ENCODE measurements around the gene AP4B1.

Gene AP4B1

GRCh38 chr1:113875714-113876113 is 28.9 kb downstream of the AP4B1 start:
- ChIA-PET POLR2A (no interaction called here), CTCF (interaction anchor here (1.0 to 3.6 kb wide), 5 partner anchors 11 to 28 kb away, joined by 3 to 21 read pairs (median 4); partner anchors contain the start of gene BCL2L15)
- Histone ChIP-seq H3K36me3 (ENCODE audit: control insufficient read depth in 4 of 4, insufficient read depth in 4 of 4, low read length in 3 of 4) (no peaks in the 10 kb centered on the region), H3K4me1 (ENCODE audit: control extremely low read depth in 1 of 4, control insufficient read depth in 4 of 4, insufficient read depth in 4 of 4, low read length in 3 of 4) (peaks cover 19 to 57% (median 36%) of the 10 kb centered on the region in 4 experiments), H3K4me3 (ENCODE audit: control insufficient read depth in 1 of 7, extremely low read depth in 1 of 7, insufficient read depth in 4 of 7, low read depth in 2 of 7, low read length in 6 of 7) (no peak overlapping the region), H3K9me3 (ENCODE audit: control extremely low read depth in 1 of 5, control insufficient read depth in 4 of 5, insufficient read depth in 2 of 5, low read depth in 1 of 5, low read length in 4 of 5) (no peaks in the 10 kb centered on the region), H3K27ac (ENCODE audit: insufficient read depth in 1 of 2, low read depth in 1 of 2, low read length in 2 of 2, poor library complexity in 1 of 2, severe bottlenecking in 2 of 2) (no peak overlapping the region), H3K27me3 (replicated peaks in 2 of 5; ENCODE audit: control insufficient read depth in 4 of 5, insufficient read depth in 5 of 5, low read length in 4 of 5) (no peaks in the 10 kb centered on the region)
- WGBS (ENCODE audit: insufficient coverage) = 100% methylated on average over 1 of the region's 2 CpGs
- DNase-seq = no peak

GRCh38 chr1:113874012-113874879 is 30.4 kb downstream of the AP4B1 start:
- WGBS (ENCODE audit: insufficient coverage) = no CpG with 5 or more reads among the region's 1 CpG
- peak; percentile 51 to 84 (median 75) for DNase-seq
- Histone ChIP-seq H3K27ac (ENCODE audit: insufficient read depth in 1 of 2, low read depth in 1 of 2, low read length in 2 of 2, poor library complexity in 1 of 2, severe bottlenecking in 2 of 2) (peak overlapping the region in 1 of 2 experiments; percentile 38), H3K27me3 (replicated peaks in 2 of 5; ENCODE audit: control insufficient read depth in 4 of 5, insufficient read depth in 5 of 5, low read length in 4 of 5) (no peaks in the 10 kb centered on the region), H3K9me3 (ENCODE audit: control extremely low read depth in 1 of 5, control insufficient read depth in 4 of 5, insufficient read depth in 2 of 5, low read depth in 1 of 5, low read length in 4 of 5) (no peaks in the 10 kb centered on the region), H3K36me3 (ENCODE audit: control insufficient read depth in 4 of 4, insufficient read depth in 4 of 4, low read length in 3 of 4) (no peaks in the 10 kb centered on the region), H3K4me1 (ENCODE audit: control extremely low read depth in 1 of 4, control insufficient read depth in 4 of 4, insufficient read depth in 4 of 4, low read length in 3 of 4) (peaks cover 19 to 59% (median 38%) of the 10 kb centered on the region in 4 experiments), H3K4me3 (ENCODE audit: control insufficient read depth in 1 of 7, extremely low read depth in 1 of 7, insufficient read depth in 4 of 7, low read depth in 2 of 7, low read length in 6 of 7) (no peak overlapping the region)
- ChIA-PET CTCF (interaction anchor here (1.0 to 3.6 kb wide), 3 partner anchors 15 to 19 kb away, joined by 3 to 21 read pairs (median 7); no protein-coding TSS in a partner anchor), POLR2A (interaction anchor here (0.6 to 1.0 kb wide), 2 partner anchors 31 to 822 kb away, joined by 3 to 5 read pairs; partner anchors contain the start of genes AP4B1 and DCLRE1B)

- peaks cover 25 to 52% (median 37%) of the 10 kb centered on the region in 4 experiments for H3K4me1 ChIP-seq (ENCODE audit: control extremely low read depth in 1 of 4, control insufficient read depth in 4 of 4, insufficient read depth in 4 of 4, low read length in 3 of 4)
- H3K27me3 ChIP-seq (replicated peaks in 2 of 5; ENCODE audit: control insufficient read depth in 4 of 5, insufficient read depth in 5 of 5, low read length in 4 of 5) = no peaks in the 10 kb centered on the region
- peak overlapping the region in 5 of 7 experiments; percentile 15 to 73 (median 20) for H3K4me3 ChIP-seq (ENCODE audit: control insufficient read depth in 1 of 7, extremely low read depth in 1 of 7, insufficient read depth in 4 of 7, low read depth in 2 of 7, low read length in 6 of 7)
- CTCF ChIA-PET = interaction anchor here (0.7 to 1.1 kb wide), 3 partner anchors 12 to 24 kb away, joined by 3 read pairs; no protein-coding TSS in a partner anchor
- peak overlapping the region; percentile 36 to 79 for H3K27ac ChIP-seq (ENCODE audit: insufficient read depth in 1 of 2, low read depth in 1 of 2, low read length in 2 of 2, poor library complexity in 1 of 2, severe bottlenecking in 2 of 2)
- POLR2A ChIA-PET = no interaction called here
- no peaks in the 10 kb centered on the region for H3K9me3 ChIP-seq (ENCODE audit: control extremely low read depth in 1 of 5, control insufficient read depth in 4 of 5, insufficient read depth in 2 of 5, low read depth in 1 of 5, low read length in 4 of 5)
- H3K36me3 ChIP-seq (ENCODE audit: control insufficient read depth in 4 of 4, insufficient read depth in 4 of 4, low read length in 3 of 4) = no peaks in the 10 kb centered on the region
- DNase-seq = peak in 2 of 3 donors; percentile 40 to 52
These were observed 32.2 kb downstream of the AP4B1 start for GRCh38 chr1:113872219-113872935.

DNA sequence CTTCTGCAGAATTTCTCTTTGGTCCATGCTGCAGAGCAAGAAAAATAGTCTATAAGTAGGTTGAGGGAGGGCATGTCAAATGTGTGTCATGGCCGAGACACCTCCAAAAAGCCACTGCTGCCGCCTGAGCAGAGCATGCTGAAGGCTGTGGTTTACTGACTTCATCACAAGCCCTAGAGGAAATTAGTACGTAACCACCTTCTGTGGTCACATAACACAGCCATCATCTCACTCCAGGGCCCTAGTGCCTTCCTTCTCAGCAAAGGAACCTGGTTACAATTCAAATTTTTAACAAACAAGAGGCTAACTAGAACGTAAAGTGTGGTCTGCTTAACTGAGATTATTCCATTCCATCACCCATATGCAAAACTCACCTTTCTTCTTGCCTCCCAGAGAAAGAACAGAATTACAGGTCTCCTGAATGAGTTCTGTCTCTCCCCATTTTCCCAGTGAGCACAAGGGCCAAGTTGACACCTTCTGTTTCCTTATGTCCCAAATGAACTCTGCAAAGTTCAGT is 32.9 kb downstream of the AP4B1 start, which contains the start of gene PTPN22:
TSS of gene PTPN22 (minus strand) at position 116 of the 517 bp plus-strand sequence.
- peak; percentile 92 to 98 (median 96) for DNase-seq
- H3K9me3 ChIP-seq (ENCODE audit: control extremely low read depth in 1 of 5, control insufficient read depth in 4 of 5, insufficient read depth in 2 of 5, low read depth in 1 of 5, low read length in 4 of 5) = no peaks in the 10 kb centered on the region
- H3K4me3 ChIP-seq (ENCODE audit: control insufficient read depth in 1 of 7, extremely low read depth in 1 of 7, insufficient read depth in 4 of 7, low read depth in 2 of 7, low read length in 6 of 7) = peak within 1 kb of the TSS in 6 of 7 experiments; percentile 46 to 73 (median 59)
- no peaks in the 10 kb centered on the region for H3K36me3 ChIP-seq (ENCODE audit: control insufficient read depth in 4 of 4, insufficient read depth in 4 of 4, low read length in 3 of 4)
- CTCF ChIA-PET = interaction anchor here (0.7 to 1.1 kb wide), 2 partner anchors 13 to 24 kb away, joined by 3 read pairs; no protein-coding TSS in a partner anchor
- H3K27ac ChIP-seq (ENCODE audit: insufficient read depth in 1 of 2, low read depth in 1 of 2, low read length in 2 of 2, poor library complexity in 1 of 2, severe bottlenecking in 2 of 2) = peak within 1 kb of the TSS; percentile 51 to 79
- POLR2A ChIA-PET = no interaction called here
- H3K4me1 ChIP-seq (ENCODE audit: control extremely low read depth in 1 of 4, control insufficient read depth in 4 of 4, insufficient read depth in 4 of 4, low read length in 3 of 4) = peaks cover 25 to 52% (median 37%) of the 10 kb centered on the region in 4 experiments
- H3K27me3 ChIP-seq (replicated peaks in 2 of 5; ENCODE audit: control insufficient read depth in 4 of 5, insufficient read depth in 5 of 5, low read length in 4 of 5) = no peaks in the 10 kb centered on the region
- WGBS (ENCODE audit: insufficient coverage) = 8% methylated on average over 2 of the region's 4 CpGs

- Histone ChIP-seq H3K27ac (ENCODE audit: insufficient read depth in 1 of 2, low read depth in 1 of 2, low read length in 2 of 2, poor library complexity in 1 of 2, severe bottlenecking in 2 of 2) (peak overlapping the region; percentile 51 to 79), H3K36me3 (ENCODE audit: control insufficient read depth in 4 of 4, insufficient read depth in 4 of 4, low read length in 3 of 4) (no peaks in the 10 kb centered on the region), H3K27me3 (replicated peaks in 2 of 5; ENCODE audit: control insufficient read depth in 4 of 5, insufficient read depth in 5 of 5, low read length in 4 of 5) (no peaks in the 10 kb centered on the region), H3K4me1 (ENCODE audit: control extremely low read depth in 1 of 4, control insufficient read depth in 4 of 4, insufficient read depth in 4 of 4, low read length in 3 of 4) (peaks cover 25 to 52% (median 37%) of the 10 kb centered on the region in 4 experiments), H3K9me3 (ENCODE audit: control extremely low read depth in 1 of 5, control insufficient read depth in 4 of 5, insufficient read depth in 2 of 5, low read depth in 1 of 5, low read length in 4 of 5) (no peaks in the 10 kb centered on the region), H3K4me3 (ENCODE audit: control insufficient read depth in 1 of 7, extremely low read depth in 1 of 7, insufficient read depth in 4 of 7, low read depth in 2 of 7, low read length in 6 of 7) (peak overlapping the region in 6 of 7 experiments; percentile 8 to 73 (median 59))
- DNase-seq = no peak
- POLR2A ChIA-PET = no interaction called here
- CTCF ChIA-PET = interaction anchor here (0.7 to 2.3 kb wide), 4 partner anchors 10 to 53 kb away, joined by 3 to 6 read pairs (median 4); no protein-coding TSS in a partner anchor
- 93% methylated on average over 3 of the region's 3 CpGs for WGBS (ENCODE audit: insufficient coverage)
These were observed 33.8 kb downstream of the AP4B1 start for GRCh38 chr1:113870778-113871177.

- 100% methylated on average over 3 of the region's 4 CpGs for WGBS (ENCODE audit: insufficient coverage)
- peaks cover 20 to 40% (median 28%) of the 10 kb centered on the region in 4 experiments for H3K4me1 ChIP-seq (ENCODE audit: control extremely low read depth in 1 of 4, control insufficient read depth in 4 of 4, insufficient read depth in 4 of 4, low read length in 3 of 4)
- no peak for DNase-seq
- H3K36me3 ChIP-seq (ENCODE audit: control insufficient read depth in 4 of 4, insufficient read depth in 4 of 4, low read length in 3 of 4) = no peaks in the 10 kb centered on the region
- no peaks in the 10 kb centered on the region for H3K9me3 ChIP-seq (ENCODE audit: control extremely low read depth in 1 of 5, control insufficient read depth in 4 of 5, insufficient read depth in 2 of 5, low read depth in 1 of 5, low read length in 4 of 5)
- no peak overlapping the region for H3K4me3 ChIP-seq (ENCODE audit: control insufficient read depth in 1 of 7, extremely low read depth in 1 of 7, insufficient read depth in 4 of 7, low read depth in 2 of 7, low read length in 6 of 7)
- H3K27me3 ChIP-seq (replicated peaks in 2 of 5; ENCODE audit: control insufficient read depth in 4 of 5, insufficient read depth in 5 of 5, low read length in 4 of 5) = no peaks in the 10 kb centered on the region
- POLR2A ChIA-PET = interaction anchor here (0.9 kb wide), 1 partner anchor 8 kb away, joined by 4 read pairs; no protein-coding TSS in a partner anchor
- CTCF ChIA-PET = interaction anchor here (0.7 to 2.3 kb wide), 7 partner anchors 8 to 62 kb away, joined by 3 to 13 read pairs (median 3); no protein-coding TSS in a partner anchor
- H3K27ac ChIP-seq (ENCODE audit: insufficient read depth in 1 of 2, low read depth in 1 of 2, low read length in 2 of 2, poor library complexity in 1 of 2, severe bottlenecking in 2 of 2) = no peak overlapping the region
These were observed 36.1 kb downstream of the AP4B1 start for GRCh38 chr1:113868387-113869083.

All from common myeloid progenitor, CD34-positive (primary cell).